Neural cell (in vitro differentiated cells): ENCODE results near the gene CEBPB. TPM values are rescaled to one million over a fixed set of nuclear protein-coding genes. Genes with fewer than 3 reads are reported as not detected.
A peak's percentile ranks its signal among the peaks of the same experiment; 100 is the strongest.

Experiments used
- H2AFZ ChIP-seq: fragments of 200-600, 300-800 bp; sonication (generic), shearing (Covaris generic); 2 replicates; pipeline ENCODE4 v1.6.0; 2014; ENCODE audit warnings: low read depth, mild to moderate bottlenecking, antibody characterized with exemption, low read length, moderate library complexity
- H3F3A ChIP-seq: fragments of 200-600 bp; shearing (Covaris generic); 2 replicates; pipeline ENCODE4 v1.6.1; 2016; ENCODE audit warnings: mild to moderate bottlenecking, moderate library complexity, mixed read lengths, antibody characterized with exemption, low read length; ENCODE audit not compliant: insufficient read depth, poor library complexity, severe bottlenecking
- H3K27ac ChIP-seq: fragments of 200-600, 300-800 bp; sonication (generic), shearing (Covaris generic); 2 replicates; pipeline ENCODE4 v1.5.1; 2014; ENCODE audit warnings: mild to moderate bottlenecking, low read length, moderate library complexity
- H3K27me3 ChIP-seq: fragments of 300-800, 200-600 bp; sonication (generic), shearing (Covaris generic); 2 replicates; pipeline ENCODE4 v1.6.0; 2014; ENCODE audit warnings: mild to moderate bottlenecking, low read depth, low read length, moderate library complexity; ENCODE audit not compliant: insufficient read depth
- H3K36me3 ChIP-seq: fragments of 300-800, 200-600 bp; sonication (generic), shearing (Covaris generic); 2 replicates; pipeline ENCODE4 v1.5.1; 2014; ENCODE audit warnings: mild to moderate bottlenecking, antibody characterized with exemption, low read length, moderate library complexity; ENCODE audit not compliant: insufficient read depth
- H3K4me2 ChIP-seq: fragments of 300-800, 200-600 bp; sonication (generic), shearing (Covaris generic); 2 replicates; pipeline ENCODE4 v1.6.0; 2014; ENCODE audit warnings: mild to moderate bottlenecking, low read length
- H3K4me3 ChIP-seq: fragments of 300-800, 200-600 bp; sonication (generic), shearing (Covaris generic); 2 replicates; pipeline ENCODE4 v1.5.1; 2014; ENCODE audit warnings: mild to moderate bottlenecking, low read length, moderate library complexity
- H3K79me2 ChIP-seq: fragments of 200-600 bp; shearing (Covaris generic); replicated peaks from 2 replicates; pipeline ENCODE4 v1.6.0; 2014; ENCODE audit warnings: mild to moderate bottlenecking, low read length, moderate library complexity; ENCODE audit not compliant: insufficient read depth
- H3K9ac ChIP-seq: fragments of 300-800, 200-600 bp; sonication (generic), shearing (Covaris generic); 2 replicates; pipeline ENCODE4 v1.6.1; 2016; ENCODE audit warnings: mild to moderate bottlenecking, low read length, mixed read lengths
- H3K9me2 ChIP-seq: fragments of 200-600 bp; shearing (Covaris generic); 2 replicates; pipeline ENCODE4 v1.6.1; 2016; ENCODE audit warnings: mild to moderate bottlenecking, low read length, mixed read lengths; ENCODE audit not compliant: insufficient read depth
- H3K9me3 ChIP-seq: fragments of 200-600, 300-800 bp; sonication (generic), shearing (Covaris generic); 2 replicates; pipeline ENCODE4 v1.6.1; 2016; ENCODE audit warnings: mild to moderate bottlenecking, mixed run types, low read length, moderate library complexity, mixed read lengths
- H4K20me1 ChIP-seq: fragments of 200-600 bp; shearing (Covaris generic); 2 replicates; pipeline ENCODE4 v1.6.1; 2016; ENCODE audit warnings: mild to moderate bottlenecking, mixed run types; ENCODE audit not compliant: insufficient read depth
- EP300 ChIP-seq: fragments of 450-650 bp; conservative IDR thresholded peaks from 2 replicates; pipeline ENCODE4 v1.6.1; 2014; ENCODE audit warnings: antibody characterized with exemption, mild to moderate bottlenecking, moderate library complexity; ENCODE audit not compliant: poor library complexity, severe bottlenecking
- EZH2 ChIP-seq: fragments of 200-600, 300-800 bp; shearing (Covaris generic), sonication (generic); IDR thresholded peaks from 2 replicates; pipeline ENCODE4 v1.6.1; 2014; ENCODE audit warnings: antibody characterized with exemption, low read length, borderline replicate concordance, mild to moderate bottlenecking; ENCODE audit not compliant: insufficient read depth, poor library complexity, severe bottlenecking
- MXI1 ChIP-seq: fragments of 450-650 bp; conservative IDR thresholded peaks from 2 replicates; pipeline ENCODE4 v1.6.1; 2014; ENCODE audit warnings: antibody characterized with exemption, mild to moderate bottlenecking; ENCODE audit not compliant: poor library complexity, severe bottlenecking
- POLR2AphosphoS5 ChIP-seq: IDR thresholded peaks from 2 replicates; pipeline ENCODE4 v1.6.1; 2012
- RAD21 ChIP-seq: fragments of 450-650 bp; conservative IDR thresholded peaks from 2 replicates; pipeline ENCODE4 v1.6.1; 2014; ENCODE audit warnings: antibody characterized with exemption, mild to moderate bottlenecking, moderate library complexity
- SMC3 ChIP-seq: fragments of 450-650 bp; conservative IDR thresholded peaks from 2 replicates; pipeline ENCODE4 v1.6.1; 2014; ENCODE audit warnings: antibody characterized with exemption, mild to moderate bottlenecking, moderate library complexity; ENCODE audit not compliant: poor library complexity
- TAF1 ChIP-seq: IDR thresholded peaks from 2 replicates; pipeline ENCODE4 v1.6.1; 2012; ENCODE audit warnings: low read depth
- polyA plus RNA-seq: library from polyadenylated mRNA; depleted of rRNA; stranded (reverse); fragments of >200 nt; gene quantifications from 2 replicates; pipeline ENCODE4 v1.2.3, GENCODE V29; 2014
- TF ChIP-seq, protein P1 (sequence below): IDR thresholded peaks from 2 replicates; pipeline ENCODE4 v1.6.1; 2012; ENCODE audit warnings: borderline replicate concordance
- TF ChIP-seq, protein P2 (sequence below): fragments of 450-650 bp; IDR thresholded peaks from 2 replicates; pipeline ENCODE4 v1.5.1; 2014; ENCODE audit warnings: antibody characterized with exemption, mild to moderate bottlenecking, moderate library complexity; ENCODE audit not compliant: poor library complexity, severe bottlenecking

The CEBPB gene
- polyA plus RNA-seq, 1 donor from 2014 or later: 0.59 TPM

DNA sequence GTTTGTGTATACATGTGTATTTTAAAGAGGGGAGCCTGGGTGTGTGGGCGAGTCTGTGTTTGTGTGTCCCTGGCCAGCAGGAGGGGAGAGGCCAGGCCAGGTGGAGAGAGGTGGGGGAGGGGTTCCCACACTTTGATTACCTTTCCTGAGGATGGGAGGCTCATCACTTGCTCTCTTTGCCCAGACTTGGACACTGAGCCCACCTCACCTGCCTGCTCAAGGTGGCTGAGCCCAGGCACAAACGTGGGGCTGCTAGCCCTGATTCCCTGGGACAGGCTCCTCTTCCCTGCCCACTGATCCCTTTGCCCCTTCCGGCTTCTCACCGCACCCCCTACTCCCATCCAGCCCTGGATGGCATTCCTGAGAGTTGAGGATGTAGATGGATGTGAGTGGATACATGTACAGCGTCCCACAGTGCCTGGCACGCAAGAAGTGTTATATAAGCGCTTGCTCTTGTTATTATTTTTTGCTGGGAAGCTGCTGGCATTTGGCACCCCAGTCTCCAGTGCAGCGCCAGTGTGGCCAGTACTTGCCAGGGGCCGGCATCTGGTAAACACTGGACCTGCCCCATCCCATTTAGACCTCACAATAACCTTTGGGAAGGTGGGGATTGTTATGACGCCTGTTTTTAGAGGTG, 2.7 kb downstream of the CEBPB start:
- H4K20me1 ChIP-seq: no peaks in the 10 kb centered on the region
- H3K4me2 ChIP-seq: no peak overlapping the region
- no peaks in the 10 kb centered on the region for H3K79me2 ChIP-seq
- TF ChIP-seq POLR2AphosphoS5 (no peak), EP300 (no peak), MXI1 (no peak), RAD21 (no peak), EZH2 (no peak), TAF1 (no peak), SMC3 (no peak)
- TF ChIP-seq, protein P1, sequence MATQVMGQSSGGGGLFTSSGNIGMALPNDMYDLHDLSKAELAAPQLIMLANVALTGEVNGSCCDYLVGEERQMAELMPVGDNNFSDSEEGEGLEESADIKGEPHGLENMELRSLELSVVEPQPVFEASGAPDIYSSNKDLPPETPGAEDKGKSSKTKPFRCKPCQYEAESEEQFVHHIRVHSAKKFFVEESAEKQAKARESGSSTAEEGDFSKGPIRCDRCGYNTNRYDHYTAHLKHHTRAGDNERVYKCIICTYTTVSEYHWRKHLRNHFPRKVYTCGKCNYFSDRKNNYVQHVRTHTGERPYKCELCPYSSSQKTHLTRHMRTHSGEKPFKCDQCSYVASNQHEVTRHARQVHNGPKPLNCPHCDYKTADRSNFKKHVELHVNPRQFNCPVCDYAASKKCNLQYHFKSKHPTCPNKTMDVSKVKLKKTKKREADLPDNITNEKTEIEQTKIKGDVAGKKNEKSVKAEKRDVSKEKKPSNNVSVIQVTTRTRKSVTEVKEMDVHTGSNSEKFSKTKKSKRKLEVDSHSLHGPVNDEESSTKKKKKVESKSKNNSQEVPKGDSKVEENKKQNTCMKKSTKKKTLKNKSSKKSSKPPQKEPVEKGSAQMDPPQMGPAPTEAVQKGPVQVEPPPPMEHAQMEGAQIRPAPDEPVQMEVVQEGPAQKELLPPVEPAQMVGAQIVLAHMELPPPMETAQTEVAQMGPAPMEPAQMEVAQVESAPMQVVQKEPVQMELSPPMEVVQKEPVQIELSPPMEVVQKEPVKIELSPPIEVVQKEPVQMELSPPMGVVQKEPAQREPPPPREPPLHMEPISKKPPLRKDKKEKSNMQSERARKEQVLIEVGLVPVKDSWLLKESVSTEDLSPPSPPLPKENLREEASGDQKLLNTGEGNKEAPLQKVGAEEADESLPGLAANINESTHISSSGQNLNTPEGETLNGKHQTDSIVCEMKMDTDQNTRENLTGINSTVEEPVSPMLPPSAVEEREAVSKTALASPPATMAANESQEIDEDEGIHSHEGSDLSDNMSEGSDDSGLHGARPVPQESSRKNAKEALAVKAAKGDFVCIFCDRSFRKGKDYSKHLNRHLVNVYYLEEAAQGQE: no peak
- TF ChIP-seq, protein P2, sequence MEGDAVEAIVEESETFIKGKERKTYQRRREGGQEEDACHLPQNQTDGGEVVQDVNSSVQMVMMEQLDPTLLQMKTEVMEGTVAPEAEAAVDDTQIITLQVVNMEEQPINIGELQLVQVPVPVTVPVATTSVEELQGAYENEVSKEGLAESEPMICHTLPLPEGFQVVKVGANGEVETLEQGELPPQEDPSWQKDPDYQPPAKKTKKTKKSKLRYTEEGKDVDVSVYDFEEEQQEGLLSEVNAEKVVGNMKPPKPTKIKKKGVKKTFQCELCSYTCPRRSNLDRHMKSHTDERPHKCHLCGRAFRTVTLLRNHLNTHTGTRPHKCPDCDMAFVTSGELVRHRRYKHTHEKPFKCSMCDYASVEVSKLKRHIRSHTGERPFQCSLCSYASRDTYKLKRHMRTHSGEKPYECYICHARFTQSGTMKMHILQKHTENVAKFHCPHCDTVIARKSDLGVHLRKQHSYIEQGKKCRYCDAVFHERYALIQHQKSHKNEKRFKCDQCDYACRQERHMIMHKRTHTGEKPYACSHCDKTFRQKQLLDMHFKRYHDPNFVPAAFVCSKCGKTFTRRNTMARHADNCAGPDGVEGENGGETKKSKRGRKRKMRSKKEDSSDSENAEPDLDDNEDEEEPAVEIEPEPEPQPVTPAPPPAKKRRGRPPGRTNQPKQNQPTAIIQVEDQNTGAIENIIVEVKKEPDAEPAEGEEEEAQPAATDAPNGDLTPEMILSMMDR: no peak
- H3K9me2 ChIP-seq: no peaks in the 10 kb centered on the region
- no peaks in the 10 kb centered on the region for H3F3A ChIP-seq
- H3K27me3 ChIP-seq: peaks cover 22% of the 10 kb centered on the region
- H3K27ac ChIP-seq: no peak overlapping the region
- no peak overlapping the region for H2AFZ ChIP-seq
- peak overlapping the region; percentile 78 for H3K4me3 ChIP-seq
- H3K36me3 ChIP-seq: no peaks in the 10 kb centered on the region
- H3K9ac ChIP-seq: no peak overlapping the region
- no peaks in the 10 kb centered on the region for H3K9me3 ChIP-seq

DNA sequence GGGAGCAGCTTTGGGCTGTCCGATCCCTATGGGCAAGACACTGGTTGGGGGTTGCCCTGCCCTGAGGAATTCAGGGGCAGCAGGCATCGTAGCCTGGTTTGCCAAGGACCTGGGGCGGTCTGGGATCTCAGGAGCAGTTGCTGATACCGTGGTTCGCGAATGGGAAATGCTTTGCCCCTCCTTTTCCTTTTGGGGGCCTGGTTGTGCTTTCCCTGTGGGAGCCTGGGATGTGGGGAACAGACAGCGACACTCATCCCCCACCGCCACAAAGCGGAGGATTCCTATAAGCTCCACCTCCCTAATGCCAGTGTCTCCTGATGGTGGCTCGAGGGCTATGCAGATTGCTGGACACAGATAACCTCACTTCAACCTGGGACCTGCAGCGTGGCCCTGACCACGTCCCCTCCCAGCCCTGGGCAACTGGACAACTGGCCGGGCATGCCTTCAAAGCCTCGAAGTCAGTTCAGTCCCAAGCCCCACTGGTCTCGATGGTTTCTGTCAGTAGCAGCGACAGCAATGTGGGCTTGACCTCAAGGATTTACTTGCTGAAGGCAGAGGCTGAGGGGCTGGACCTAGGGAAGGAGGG, 3.3 kb downstream of the CEBPB start:
- Histone ChIP-seq H3K4me3 (no peak overlapping the region), H3F3A (no peaks in the 10 kb centered on the region), H4K20me1 (no peaks in the 10 kb centered on the region), H3K4me2 (no peak overlapping the region), H3K36me3 (no peaks in the 10 kb centered on the region), H3K79me2 (no peaks in the 10 kb centered on the region), H3K9me2 (no peaks in the 10 kb centered on the region), H3K27me3 (peaks cover 22% of the 10 kb centered on the region), H3K27ac (no peak overlapping the region), H2AFZ (no peak overlapping the region), H3K9ac (no peak overlapping the region), H3K9me3 (no peaks in the 10 kb centered on the region)
- TF ChIP-seq TAF1 (no peak), RAD21 (no peak), MXI1 (no peak), POLR2AphosphoS5 (no peak), EP300 (no peak), SMC3 (no peak), EZH2 (no peak)
- TF ChIP-seq, protein P2: no peak
- TF ChIP-seq, protein P1: no peak
